ENCODE data around the gene IVD. TPM values are rescaled to one million over a fixed set of nuclear protein-coding genes. Genes with fewer than 3 reads are reported as not detected.

The IVD gene
- total and polyA plus RNA-seq, 9 of the 15 experiments (the other 6 are each of a cell fraction or from before 2014, with no cell fraction given), result 0.15 to 4.5 (median 2.4) TPM

DNA sequence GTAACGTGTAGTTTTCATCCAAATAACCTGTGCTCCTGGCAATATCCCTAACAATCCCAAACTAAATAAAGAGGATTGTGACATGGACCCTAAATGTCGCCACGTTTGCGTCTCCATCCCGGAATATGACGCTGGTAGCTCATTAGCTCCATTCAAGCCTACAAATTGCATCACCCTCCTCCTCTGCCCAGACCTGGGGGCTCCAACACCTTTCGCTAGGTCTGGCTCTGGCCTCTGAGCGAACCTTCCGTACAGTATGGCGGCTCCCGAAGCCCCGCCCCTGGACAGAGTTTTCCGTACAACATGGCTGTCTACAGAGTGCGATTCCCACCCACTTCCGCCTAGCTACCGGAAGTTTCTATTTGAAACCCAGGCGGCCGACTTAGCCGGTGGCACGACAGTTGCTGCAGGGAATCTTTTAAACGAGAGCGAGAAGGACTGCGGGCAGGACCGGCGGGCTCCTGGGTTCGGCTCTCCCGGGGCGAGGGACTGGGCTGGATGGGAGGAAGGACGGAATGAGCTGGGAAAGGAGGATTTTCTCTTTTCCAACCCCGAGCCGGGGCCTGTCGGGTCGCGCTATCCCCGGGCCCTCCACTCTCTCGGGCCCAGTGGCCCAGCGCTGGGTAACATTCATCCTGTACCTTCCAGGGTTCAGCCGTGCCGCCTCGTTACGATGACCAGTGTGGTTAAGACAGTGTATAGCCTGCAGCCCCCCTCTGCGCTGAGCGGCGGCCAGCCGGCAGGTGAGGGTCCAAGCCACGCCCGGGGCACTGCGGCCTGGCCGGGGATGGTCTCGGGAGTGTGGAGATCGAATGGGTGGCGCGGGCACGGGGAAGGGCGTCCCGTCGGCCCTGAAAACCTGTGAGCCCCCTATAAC lies 22.8 kb upstream of the IVD start, which contains the start of gene KNSTRN (continued):
- TF ChIP-seq, protein P1, sequence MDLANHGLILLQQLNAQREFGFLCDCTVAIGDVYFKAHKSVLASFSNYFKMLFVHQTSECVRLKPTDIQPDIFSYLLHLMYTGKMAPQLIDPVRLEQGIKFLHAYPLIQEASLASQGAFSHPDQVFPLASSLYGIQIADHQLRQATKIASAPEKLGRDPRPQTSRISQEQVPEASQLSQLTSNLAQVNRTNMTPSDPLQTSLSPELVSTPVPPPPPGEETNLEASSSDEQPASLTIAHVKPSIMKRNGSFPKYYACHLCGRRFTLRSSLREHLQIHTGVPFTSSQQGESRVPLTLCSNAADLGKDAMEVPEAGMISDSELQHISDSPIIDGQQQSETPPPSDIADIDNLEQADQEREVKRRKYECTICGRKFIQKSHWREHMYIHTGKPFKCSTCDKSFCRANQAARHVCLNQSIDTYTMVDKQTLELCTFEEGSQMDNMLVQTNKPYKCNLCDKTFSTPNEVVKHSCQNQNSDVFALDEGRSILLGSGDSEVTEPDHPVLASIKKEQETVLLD (IDR thresholded peaks at IDR 0.05), result no peak
- TF ChIP-seq ZBTB1 (CRISPR knock-in tag; IDR thresholded peaks at IDR 0.05; ENCODE audit: borderline replicate concordance, low read depth) (no peak), ZC3H11A (IDR thresholded peaks at IDR 0.05; ENCODE audit: low read depth, low read length) (no peak), ZNF780A (CRISPR knock-in tag; IDR thresholded peaks at IDR 0.05) (no peak), YY1 (IDR thresholded peaks at IDR 0.05; ENCODE audit: borderline replicate concordance in 1 of 3, control insufficient read depth in 1 of 3, extremely low read depth in 1 of 3, insufficient read depth in 3 of 3, insufficient read length in 1 of 3, insufficient replicate concordance in 2 of 3, low read depth in 1 of 3, low read length in 2 of 3) (peak; percentile 99 to 100 (median 100)), ZNF75A (CRISPR knock-in tag; IDR thresholded peaks at IDR 0.05) (no peak), NR2C1 (IDR thresholded peaks at IDR 0.05) (peak; percentile 86), NR2C1 (tag; IDR thresholded peaks at IDR 0.05) (peak; percentile 75), SAFB (IDR thresholded peaks at IDR 0.05; ENCODE audit: borderline replicate concordance, low read depth, low read length) (no peak), ZNF696 (CRISPR knock-in tag; conservative IDR thresholded peaks at IDR 0.05) (no peak), MAFK (IDR thresholded peaks at IDR 0.05; ENCODE audit: low read length) (no peak), HDAC6 (IDR thresholded peaks at IDR 0.05; ENCODE audit: low read depth, low read length) (no peak), U2AF2 (optimal IDR thresholded peaks at IDR 0.05; ENCODE audit: low read depth, low read length) (no peak), HMG20B (CRISPR knock-in tag; IDR thresholded peaks at IDR 0.05) (no peak), ETV5 (CRISPR knock-in tag; IDR thresholded peaks at IDR 0.05; ENCODE audit: low read depth) (no peak), MECOM (CRISPR knock-in tag; IDR thresholded peaks at IDR 0.05) (no peak), ETV6 (IDR thresholded peaks at IDR 0.05; ENCODE audit: borderline replicate concordance in 1 of 2, low read depth in 2 of 2, low read length in 1 of 2) (no peak), ETV6 (CRISPR knock-in tag; IDR thresholded peaks at IDR 0.05; ENCODE audit: borderline replicate concordance) (no peak), SIN3B (IDR thresholded peaks at IDR 0.05; ENCODE audit: low read depth) (no peak)
- TF ChIP-seq, protein P2, sequence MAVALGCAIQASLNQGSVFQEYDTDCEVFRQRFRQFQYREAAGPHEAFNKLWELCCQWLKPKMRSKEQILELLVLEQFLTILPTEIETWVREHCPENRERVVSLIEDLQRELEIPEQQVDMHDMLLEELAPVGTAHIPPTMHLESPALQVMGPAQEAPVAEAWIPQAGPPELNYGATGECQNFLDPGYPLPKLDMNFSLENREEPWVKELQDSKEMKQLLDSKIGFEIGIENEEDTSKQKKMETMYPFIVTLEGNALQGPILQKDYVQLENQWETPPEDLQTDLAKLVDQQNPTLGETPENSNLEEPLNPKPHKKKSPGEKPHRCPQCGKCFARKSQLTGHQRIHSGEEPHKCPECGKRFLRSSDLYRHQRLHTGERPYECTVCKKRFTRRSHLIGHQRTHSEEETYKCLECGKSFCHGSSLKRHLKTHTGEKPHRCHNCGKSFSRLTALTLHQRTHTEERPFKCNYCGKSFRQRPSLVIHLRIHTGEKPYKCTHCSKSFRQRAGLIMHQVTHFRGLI (CRISPR knock-in tag; IDR thresholded peaks at IDR 0.05), result no peak
- TF ChIP-seq, protein P3, sequence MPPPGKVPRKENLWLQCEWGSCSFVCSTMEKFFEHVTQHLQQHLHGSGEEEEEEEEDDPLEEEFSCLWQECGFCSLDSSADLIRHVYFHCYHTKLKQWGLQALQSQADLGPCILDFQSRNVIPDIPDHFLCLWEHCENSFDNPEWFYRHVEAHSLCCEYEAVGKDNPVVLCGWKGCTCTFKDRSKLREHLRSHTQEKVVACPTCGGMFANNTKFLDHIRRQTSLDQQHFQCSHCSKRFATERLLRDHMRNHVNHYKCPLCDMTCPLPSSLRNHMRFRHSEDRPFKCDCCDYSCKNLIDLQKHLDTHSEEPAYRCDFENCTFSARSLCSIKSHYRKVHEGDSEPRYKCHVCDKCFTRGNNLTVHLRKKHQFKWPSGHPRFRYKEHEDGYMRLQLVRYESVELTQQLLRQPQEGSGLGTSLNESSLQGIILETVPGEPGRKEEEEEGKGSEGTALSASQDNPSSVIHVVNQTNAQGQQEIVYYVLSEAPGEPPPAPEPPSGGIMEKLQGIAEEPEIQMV (tag; conservative IDR thresholded peaks at IDR 0.05; ENCODE audit: low read depth), result 0 out of 2 replicates have a peak, but pooled peaks have one; percentile 30
- TF ChIP-seq, protein P4, sequence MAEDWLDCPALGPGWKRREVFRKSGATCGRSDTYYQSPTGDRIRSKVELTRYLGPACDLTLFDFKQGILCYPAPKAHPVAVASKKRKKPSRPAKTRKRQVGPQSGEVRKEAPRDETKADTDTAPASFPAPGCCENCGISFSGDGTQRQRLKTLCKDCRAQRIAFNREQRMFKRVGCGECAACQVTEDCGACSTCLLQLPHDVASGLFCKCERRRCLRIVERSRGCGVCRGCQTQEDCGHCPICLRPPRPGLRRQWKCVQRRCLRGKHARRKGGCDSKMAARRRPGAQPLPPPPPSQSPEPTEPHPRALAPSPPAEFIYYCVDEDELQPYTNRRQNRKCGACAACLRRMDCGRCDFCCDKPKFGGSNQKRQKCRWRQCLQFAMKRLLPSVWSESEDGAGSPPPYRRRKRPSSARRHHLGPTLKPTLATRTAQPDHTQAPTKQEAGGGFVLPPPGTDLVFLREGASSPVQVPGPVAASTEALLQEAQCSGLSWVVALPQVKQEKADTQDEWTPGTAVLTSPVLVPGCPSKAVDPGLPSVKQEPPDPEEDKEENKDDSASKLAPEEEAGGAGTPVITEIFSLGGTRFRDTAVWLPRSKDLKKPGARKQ (CRISPR knock-in tag; IDR thresholded peaks at IDR 0.05), result no peak
